HCT116 (cell line): Measurements from ENCODE around the gene NUP188. TPM values are rescaled to one million over a fixed set of nuclear protein-coding genes. Genes with fewer than 3 reads are reported as not detected.

Source experiments
- ATAC-seq: fragments of 200-7000 bp; cut with Tn5 transposase; 2 replicates; pipeline ENCODE4 v1.9.1; 2020; ENCODE audit warnings: mild to moderate bottlenecking, moderate library complexity
- BruUV-seq: library from RNA; stranded (reverse); fragments of 400-500 nt; replicated peaks from 2 replicates; lab custom pipeline; 2021; lab: Mats Ljungman, UMichigan
- CTCF ChIA-PET: fragments of 300-600 bp; sonication (Branson Sonifier 250); formaldehyde crosslinking; loops from one replicate; lab custom pipeline; 2021; ENCODE audit warnings: antibody characterized with exemption; lab: Charles Lee
- POLR2A ChIA-PET: fragments of 300-600, 350-600 bp; sonication (Branson Sonifier 250); formaldehyde crosslinking; loops from one replicate; lab custom pipeline; 2021; ENCODE audit warnings: antibody characterized with exemption; lab: Charles Lee
- RAD21 ChIA-PET, 2 experiments: fragments of 300-600 bp; sonication (Branson Sonifier 250); formaldehyde crosslinking; loops; one replicate each; lab custom pipeline; 2023; ENCODE audit warnings: low total read pairs in 2 of 2; ENCODE audit not compliant: uncharacterized antibody in 2 of 2, unreplicated experiment in 2 of 2, low non-redundant PET in 1 of 2; lab: Charles Lee
- DNase-seq: peaks from one replicate; pipeline ENCODE4 v3.0.0-alpha.2; 2010; ENCODE audit warnings: low read depth, low spot score
- H2AFZ ChIP-seq: fragments of 200-600 bp; shearing (Covaris generic), sonication (generic); 2 replicates; pipeline ENCODE4 v1.6.1; 2017; ENCODE audit warnings: low read depth, mixed run types, mixed read lengths, antibody characterized with exemption, low read length; ENCODE audit not compliant: poor library complexity, severe bottlenecking
- H3K27ac ChIP-seq: 2 replicates; pipeline ENCODE4 v1.5.1; 2012; ENCODE audit warnings: low read depth, low read length
- H3K27me3 ChIP-seq: fragments of 200-600 bp; sonication (generic); 2 replicates; pipeline ENCODE4 v1.6.1; 2016; ENCODE audit warnings: mixed run types, low read length, mixed read lengths; ENCODE audit not compliant: insufficient read depth
- H3K36me3 ChIP-seq, 2 experiments: fragments of 200-500 bp in 1 of 2; fragments of 200-600 bp in 1 of 2; sonication (Bioruptor generic) in 1 of 2; sonication (generic) in 1 of 2; 2 replicates each; pipeline versions ENCODE4 v1.5.1 to v1.6.1; 2014 to 2016; ENCODE audit warnings: low read length in 2 of 2, inconsistent platforms in 1 of 2, mixed read lengths in 1 of 2, mixed run types in 1 of 2; ENCODE audit not compliant: insufficient read depth in 2 of 2, control insufficient read depth in 1 of 2
- H3K4me1 ChIP-seq, 2 experiments: fragments of 200-600 bp in 1 of 2; sonication (generic) in 1 of 2; 2 replicates each; pipeline versions ENCODE4 v1.5.1 to v1.6.1; 2012 to 2017; ENCODE audit warnings: low read length in 2 of 2, inconsistent platforms in 1 of 2, mild to moderate bottlenecking in 1 of 2, mixed read lengths in 1 of 2, mixed run types in 1 of 2, moderate library complexity in 1 of 2; ENCODE audit not compliant: insufficient read depth in 2 of 2, control insufficient read depth in 1 of 2
- H3K4me2 ChIP-seq: fragments of 200-600 bp; sonication (generic); 2 replicates; pipeline ENCODE4 v1.6.1; 2017; ENCODE audit warnings: mixed run types, low read length, mixed read lengths
- H3K4me3 ChIP-seq, 2 experiments: fragments of 200-600 bp in 1 of 2; sonication (generic) in 1 of 2; replicated peaks in 1 of 2; 2 replicates each; pipeline ENCODE4 v1.5.1; 2011 to 2016; ENCODE audit warnings: low read length in 2 of 2, control low read depth in 1 of 2, low read depth in 1 of 2, mild to moderate bottlenecking in 1 of 2, mixed read lengths in 1 of 2, mixed run types in 1 of 2
- H3K79me2 ChIP-seq: fragments of 200-600 bp; sonication (generic); 2 replicates; pipeline ENCODE4 v1.6.1; 2017; ENCODE audit warnings: mild to moderate bottlenecking, mixed run types, low read length, moderate library complexity, mixed read lengths; ENCODE audit not compliant: insufficient read depth
- H3K9ac ChIP-seq: fragments of 200-600 bp; sonication (generic); 2 replicates; pipeline ENCODE4 v1.6.1; 2016; ENCODE audit warnings: low read length, mixed read lengths
- H3K9me2 ChIP-seq: fragments of 200-600 bp; sonication (generic), shearing (Covaris generic); 2 replicates; pipeline ENCODE4 v1.6.1; 2017; ENCODE audit warnings: mixed run types, mild to moderate bottlenecking, moderate library complexity; ENCODE audit not compliant: insufficient read depth
- H3K9me3 ChIP-seq, 2 experiments: fragments of 200-500 bp in 1 of 2; fragments of 200-600 bp in 1 of 2; sonication (Bioruptor generic) in 1 of 2; sonication (generic) in 1 of 2; 2 replicates each; pipeline ENCODE4 v1.6.1; 2014 to 2017; ENCODE audit warnings: low read length in 2 of 2, mixed read lengths in 2 of 2, inconsistent platforms in 1 of 2, low read depth in 1 of 2, mild to moderate bottlenecking in 1 of 2, mixed run types in 1 of 2, moderate library complexity in 1 of 2; ENCODE audit not compliant: control insufficient read depth in 1 of 2, insufficient read depth in 1 of 2
- H4K20me1 ChIP-seq: fragments of 200-600 bp; sonication (generic), shearing (Covaris generic); 2 replicates; pipeline ENCODE4 v1.6.1; 2017; ENCODE audit warnings: mixed run types, mild to moderate bottlenecking, moderate library complexity; ENCODE audit not compliant: insufficient read depth
- ATF3 ChIP-seq: IDR thresholded peaks from 2 replicates; pipeline ENCODE4 v1.6.1; 2012
- CBX3 ChIP-seq: IDR thresholded peaks from 2 replicates; pipeline ENCODE4 v1.6.1; 2012; ENCODE audit warnings: low read depth
- CTCF ChIP-seq, 3 experiments: fragments of 200-600 bp in 1 of 3; sonication (generic) in 1 of 3; IDR thresholded peaks in 2 of 3; conservative IDR thresholded peaks in 1 of 3; 2 replicates each; pipeline ENCODE4 v1.5.1; 2012 to 2017; ENCODE audit warnings: low read depth in 2 of 3, low read length in 2 of 3, antibody characterized with exemption in 1 of 3, borderline replicate concordance in 1 of 3, control low read depth in 1 of 3, mild to moderate bottlenecking in 1 of 3, mixed read lengths in 1 of 3, mixed run types in 1 of 3, moderate library complexity in 1 of 3; ENCODE audit not compliant: insufficient read depth in 1 of 3
- EZH2 ChIP-seq: fragments of 200-600 bp; sonication (generic); IDR thresholded peaks from 2 replicates; pipeline ENCODE4 v1.6.1; 2017; ENCODE audit warnings: antibody characterized with exemption, mixed run types
- FOSL1 ChIP-seq: IDR thresholded peaks from 2 replicates; pipeline ENCODE4 v1.6.1; 2012; ENCODE audit warnings: low read depth
- POLR2A ChIP-seq: IDR thresholded peaks from 2 replicates; pipeline ENCODE4 v1.7.0; 2011; ENCODE audit warnings: borderline replicate concordance; ENCODE audit not compliant: insufficient read depth, insufficient read length; ENCODE audit errors: extremely low read depth
- RAD21 ChIP-seq: IDR thresholded peaks from 2 replicates; pipeline ENCODE4 v1.6.1; 2012; ENCODE audit warnings: low read depth, mild to moderate bottlenecking
- SP1 ChIP-seq: IDR thresholded peaks from 2 replicates; pipeline ENCODE4 v1.6.1; 2012; ENCODE audit warnings: low read depth
- SRF ChIP-seq: IDR thresholded peaks from 2 replicates; pipeline ENCODE4 v1.6.1; 2012; ENCODE audit warnings: low read depth
- ZFX ChIP-seq: fragments of 450-650 bp; IDR thresholded peaks from 2 replicates; pipeline ENCODE4 v1.6.1; 2017
- ZNF274 ChIP-seq: fragments of 200-500 bp; sonication (Bioruptor generic); IDR thresholded peaks from 2 replicates; pipeline ENCODE4 v1.6.1; 2014; ENCODE audit warnings: mild to moderate bottlenecking, low read depth, low read length, inconsistent platforms
- intact Hi-C: fragments of 100-400 bp; cut with micrococcal nuclease; formaldehyde crosslinking; loops from 2 replicates; pipeline ENCODE4 v1.10.0; 2022
- total RNA-seq: library from RNA; stranded (reverse); gene quantifications from one replicate; pipeline ENCODE4 v1.2.1, GENCODE V29; 2021; ENCODE audit not compliant: unreplicated experiment

The NUP188 gene
- total RNA-seq, 1 experiment from 2014 or later: 115 TPM

GRCh38 chr9:129028192-129028966, 80.9 kb downstream of the NUP188 start, which contains the start of gene SH3GLB2:
Gene SH3GLB2 (minus strand): TSS chr9:129028331. CDS start chr9:129028154, 177 bp downstream.
- Histone ChIP-seq H2AFZ (no peak within 1 kb of the TSS), H3K4me2 (peak within 1 kb of the TSS; percentile 99), H3K4me1 (peaks cover 27 to 42% of the 10 kb centered on the region in 2 experiments; a peak in 3 of 4 replicates), H3K36me3 (no peaks in the 10 kb centered on the region), H3K79me2 (peaks cover 27% of the 10 kb centered on the region), H3K9me2 (no peaks in the 10 kb centered on the region), H3K9ac (peak within 1 kb of the TSS; percentile 89), H3K27me3 (no peaks in the 10 kb centered on the region), H3K4me3 (peak within 1 kb of the TSS; percentile 89 to 96), H4K20me1 (no peaks in the 10 kb centered on the region; the same call in 1 of the 2 replicates), H3K27ac (peak within 1 kb of the TSS; percentile 80), H3K9me3 (no peaks in the 10 kb centered on the region)
- DNase-seq: peak; percentile 83
- no TSS peak for BruUV-seq
- ChIA-PET POLR2A (interaction anchor here (0.5 to 1.0 kb wide), 4 partner anchors 8 to 506 kb away, joined by 3 to 4 read pairs (median 3); partner anchors contain the start of genes DOLPP1 and MIGA2), CTCF (interaction anchor here (0.6 to 0.9 kb wide), 9 partner anchors 9 to 997 kb away, joined by 3 to 11 read pairs (median 4); partner anchors contain the start of gene DOLPP1), RAD21 (interaction anchor here in 1 of 2 experiments (1.1 kb wide), 1 partner anchor 35 kb away, joined by 3 read pairs; no protein-coding TSS in a partner anchor)
- TF ChIP-seq CTCF (IDR thresholded peaks at IDR 0.05 in 2 of 3, conservative IDR thresholded peaks at IDR 0.05 in 1 of 3; ENCODE audit: borderline replicate concordance in 1 of 3, insufficient read depth in 1 of 3, low read depth in 2 of 3, low read length in 2 of 3) (peak in 2 of 3 experiments; percentile 70 to 89; a peak in 4 of 6 replicates), POLR2A (no peak), ZFX (peak; percentile 38; the same call in 1 of the 2 replicates)
- intact Hi-C loops: loop anchor here (2.0 kb wide), 1 partner anchor 52 kb away; the partner anchor contains the start of gene DOLPP1
- ATAC-seq: peak; percentile 89

- CTCF ChIA-PET: no interaction called here
- Histone ChIP-seq H3K9ac (no peak overlapping the region), H3K9me2 (no peaks in the 10 kb centered on the region), H4K20me1 (no peaks in the 10 kb centered on the region; the same call in 1 of the 2 replicates), H3K4me2 (no peak overlapping the region), H3K36me3 (no peaks in the 10 kb centered on the region), H2AFZ (no peak overlapping the region), H3K27ac (no peak overlapping the region), H3K4me3 (no peak overlapping the region), H3K79me2 (peaks cover 19% of the 10 kb centered on the region), H3K27me3 (no peaks in the 10 kb centered on the region), H3K4me1 (peaks cover 21 to 26% of the 10 kb centered on the region in 2 experiments; a peak in 3 of 4 replicates), H3K9me3 (no peaks in the 10 kb centered on the region)
- no peak for DNase-seq
- intact Hi-C loops: no loop called here
- no TSS peak for BruUV-seq
- no peak for ATAC-seq
- POLR2A ChIA-PET: no interaction called here
- RAD21 ChIA-PET: no interaction called here
- TF ChIP-seq SRF: no peak
- TF ChIP-seq EZH2: no peak
- TF ChIP-seq ZFX: no peak
- TF ChIP-seq ZNF274: no peak
- TF ChIP-seq FOSL1: no peak
- no peak for TF ChIP-seq RAD21
- TF ChIP-seq ATF3: no peak
- no peak for TF ChIP-seq SP1
- no peak for TF ChIP-seq CBX3
Observed at GRCh38 chr9:129030191-129030590, 82.7 kb downstream of the NUP188 start.
